CD4-positive, alpha-beta T cell treated with Interleukin-12 subunit alpha and Interleukin-12 subunit beta, for 1 hour (primary cell): Measurements from ENCODE around the gene SLAMF6.
"Not testable (repeated sequence)": the region's sequence is repeated elsewhere in the genome, so short reads cannot be mapped to it uniquely, and the experiment has no call there.

Experiments used
- DNase-seq: peaks from one replicate; pipeline ENCODE4 v3.0.0-alpha.2; 2020

The SLAMF6 gene

GRCh38 chr1:160500321-160500990 lies 22.6 kb downstream of the SLAMF6 start:
- no peak for DNase-seq

GRCh38 chr1:160499631-160500030 lies 23.4 kb downstream of the SLAMF6 start:
- DNase-seq = no peak

DNA sequence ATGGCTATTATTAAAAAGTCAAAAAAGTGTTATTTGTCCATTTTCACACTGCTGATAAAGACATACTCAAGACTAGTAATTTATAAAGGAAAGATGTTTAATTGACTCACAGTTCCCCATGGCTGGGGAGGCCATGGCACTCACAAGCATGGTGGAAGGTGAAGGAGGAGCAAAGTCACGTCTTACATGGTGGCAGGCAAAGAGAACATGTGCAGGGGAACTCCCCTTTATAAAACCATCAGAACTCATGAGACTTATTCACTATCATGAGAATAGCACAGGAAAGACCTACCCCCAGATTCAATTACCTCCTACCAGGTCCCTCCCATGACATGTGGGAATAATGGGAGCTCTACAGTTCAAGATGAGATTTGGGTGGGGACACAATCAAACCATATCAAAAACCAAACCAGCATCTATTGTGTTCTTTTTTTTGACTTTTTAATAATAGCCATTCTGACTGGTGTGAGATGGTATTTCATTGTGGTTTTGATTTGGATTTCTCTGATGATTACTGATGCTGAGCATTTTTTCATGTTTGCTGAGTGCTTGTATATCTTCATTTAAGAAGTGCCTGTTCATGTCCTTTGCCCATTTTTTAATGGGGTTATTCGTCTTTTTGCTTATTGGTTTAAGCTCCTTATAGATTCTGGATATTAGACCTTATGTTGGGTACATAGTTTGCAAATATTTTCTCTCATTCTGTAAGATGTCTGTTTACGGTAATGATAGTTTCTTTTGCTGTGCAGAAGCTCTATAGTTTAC lies 24.6 kb downstream of the SLAMF6 start:
- not testable (repeated sequence) for DNase-seq

DNA sequence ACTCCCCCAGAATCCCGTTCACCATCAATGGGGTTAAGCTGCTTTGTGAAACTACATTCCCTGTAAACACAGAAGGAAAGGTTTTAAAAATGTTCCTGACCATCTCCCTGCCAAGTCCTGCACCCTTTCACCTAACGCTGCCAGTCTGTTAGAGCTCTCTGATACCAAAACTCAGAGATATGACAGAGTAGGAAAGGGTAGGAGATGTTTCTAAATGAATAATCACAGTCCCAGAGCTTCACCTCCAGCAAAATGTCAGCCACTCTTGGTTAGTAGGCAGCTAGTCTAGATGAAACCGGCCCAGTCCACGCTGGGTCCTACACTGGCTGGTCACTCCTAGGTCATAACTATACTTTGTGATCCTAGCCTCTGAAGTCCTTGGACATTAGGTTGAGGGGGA lies 26.7 kb downstream of the SLAMF6 start:
- DNase-seq = no peak

GRCh38 chr1:160494620-160495019 lies 28.4 kb downstream of the SLAMF6 start:
- peak; percentile 11 for DNase-seq

GRCh38 chr1:160492617-160493016 lies 30.4 kb downstream of the SLAMF6 start:
- no peak for DNase-seq

DNA sequence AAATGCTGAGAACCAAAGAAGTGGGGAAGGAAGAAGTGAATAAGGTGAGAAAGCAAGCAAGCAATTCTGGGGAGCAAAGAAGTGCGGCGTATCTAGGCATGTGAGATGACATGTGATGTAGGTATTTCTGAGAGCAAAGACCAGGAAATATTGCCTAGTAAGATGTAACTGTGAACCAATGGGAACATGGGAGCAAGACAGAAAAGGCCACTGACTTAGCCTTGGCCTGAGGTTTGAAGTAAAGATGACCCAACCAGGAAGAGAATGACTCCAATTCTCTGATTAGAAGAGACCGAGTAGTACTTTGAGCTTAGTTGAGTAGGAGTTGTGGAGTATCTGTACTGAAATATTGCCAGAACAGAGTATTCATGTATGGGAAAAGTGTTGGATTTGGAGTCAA lies 31.1 kb downstream of the SLAMF6 start:
- DNase-seq = no peak

- DNase-seq = no peak
These were observed 32.0 kb downstream of the SLAMF6 start for GRCh38 chr1:160491017-160491416.

DNA sequence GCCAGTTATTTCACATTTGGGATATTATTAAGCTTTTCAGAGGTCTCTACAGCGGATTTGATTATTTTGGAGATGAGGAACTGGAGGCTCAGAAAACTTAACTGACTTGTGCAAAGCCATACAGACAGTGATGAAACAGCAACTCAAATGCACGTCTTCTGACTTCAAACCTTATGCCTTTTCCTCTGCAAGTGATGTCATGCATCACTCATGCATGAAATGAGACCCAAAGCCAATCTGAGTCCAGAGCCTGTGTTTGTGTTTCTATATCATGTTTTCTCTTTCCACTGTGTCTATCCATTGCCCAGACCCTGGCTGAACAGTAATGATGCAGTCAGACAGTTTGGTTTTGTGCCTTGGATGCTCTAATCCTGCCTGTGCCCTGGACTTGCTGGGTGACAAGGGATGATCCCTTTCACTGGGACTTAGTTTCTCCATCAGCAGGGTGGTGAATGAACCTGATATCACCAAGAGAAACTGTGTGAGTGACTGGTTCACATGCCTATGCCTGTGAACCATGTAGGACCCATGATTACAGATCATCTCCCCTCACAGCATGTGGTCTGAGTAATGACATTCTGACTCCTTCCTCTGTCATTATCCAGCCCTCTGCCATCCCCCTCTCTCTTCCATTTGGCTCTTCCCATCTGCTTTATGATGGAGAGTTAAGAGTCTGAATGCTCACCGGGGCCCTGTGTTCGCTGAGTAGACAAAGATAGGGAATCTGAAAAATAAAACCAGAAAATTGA lies 33.4 kb downstream of the SLAMF6 start:
- no peak for DNase-seq

- DNase-seq = no peak
These were observed 34.6 kb downstream of the SLAMF6 start for GRCh38 chr1:160488347-160489058.

DNA sequence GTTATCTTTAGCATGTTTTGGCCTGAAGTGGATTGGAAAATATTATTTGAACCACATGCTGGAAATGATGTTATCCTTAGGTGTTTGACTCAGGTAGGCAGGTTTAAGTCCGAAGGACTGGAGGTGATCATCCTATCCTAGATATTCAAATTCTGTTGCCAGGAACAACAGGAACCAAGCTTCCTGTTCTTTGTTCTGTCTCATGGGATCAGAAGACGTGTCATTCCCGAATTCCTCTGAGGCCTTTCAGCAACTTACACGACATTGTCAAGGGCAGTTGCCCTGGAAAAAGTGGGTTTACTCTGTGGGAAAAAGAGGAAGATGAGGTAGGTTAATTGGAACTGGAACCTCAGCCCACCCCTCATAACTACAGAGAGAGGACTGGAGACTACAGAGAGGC lies 36.6 kb downstream of the SLAMF6 start:
- no peak for DNase-seq

DNA sequence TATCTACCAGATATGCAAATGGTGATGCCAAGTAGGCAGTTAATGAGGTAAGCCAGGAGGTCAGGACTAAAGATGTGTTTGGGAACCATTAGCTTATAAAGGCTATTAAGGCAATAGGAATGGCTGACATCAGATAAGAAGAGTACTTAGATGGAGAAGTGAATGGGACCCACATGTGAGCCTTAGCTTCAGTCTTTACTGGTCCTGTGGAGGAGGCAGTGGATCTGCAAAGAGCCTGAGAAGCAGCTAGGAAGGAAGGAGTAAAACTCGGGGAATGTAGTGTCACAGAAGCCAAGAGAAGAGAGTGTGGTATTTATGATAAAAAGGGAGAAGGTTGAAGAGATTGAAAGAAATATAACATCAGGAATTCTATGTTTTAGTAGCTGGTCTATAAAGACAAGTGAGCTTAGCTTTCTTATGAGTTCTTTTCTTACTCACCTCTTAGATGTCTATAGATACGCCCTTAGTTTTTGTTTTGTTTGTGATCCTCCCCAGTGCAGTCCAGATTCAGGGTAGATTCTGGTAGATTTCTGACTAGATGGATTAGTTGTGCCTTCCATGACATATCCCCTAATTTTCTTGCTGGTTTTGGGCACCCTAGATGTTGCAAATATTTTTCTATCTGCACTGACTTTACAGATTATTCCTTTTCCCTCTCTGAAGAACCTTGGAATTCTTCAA lies 39.4 kb downstream of the SLAMF6 start:
- no peak for DNase-seq

DNA sequence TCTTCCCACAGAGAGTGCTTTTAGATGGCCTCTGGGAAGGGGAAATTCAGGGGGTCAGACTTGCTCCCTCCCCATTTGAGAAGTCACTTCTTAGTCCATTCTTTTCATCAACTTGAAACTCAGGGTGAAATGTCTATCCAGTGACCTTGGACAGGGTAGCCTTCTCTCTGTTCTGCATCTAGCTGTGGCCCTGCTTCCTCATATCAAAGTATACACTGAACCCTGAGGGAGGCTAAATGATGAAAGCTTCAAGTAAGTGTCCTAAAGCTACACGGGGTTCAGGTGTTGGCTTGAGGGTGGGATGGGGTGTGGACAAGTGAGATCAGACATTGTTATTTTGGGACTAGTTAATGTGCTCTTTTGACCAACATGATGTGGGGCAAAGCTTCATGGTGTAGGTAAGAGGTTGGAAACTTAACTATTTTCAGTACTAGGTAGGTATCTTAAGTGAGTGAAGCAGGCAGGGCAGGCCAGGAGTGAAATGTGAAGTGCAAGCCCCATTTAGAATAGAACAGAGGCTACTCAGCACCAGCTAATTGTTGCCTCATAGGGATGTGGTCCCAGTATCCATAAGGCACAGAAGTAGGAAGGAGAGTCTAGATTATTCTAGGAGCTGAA lies 41.0 kb downstream of the SLAMF6 start:
- DNase-seq = no peak

- peak; percentile 35 for DNase-seq
These were observed 42.3 kb downstream of the SLAMF6 start for GRCh38 chr1:160480781-160481180.

GRCh38 chr1:160479091-160479490 lies 44.0 kb downstream of the SLAMF6 start:
- DNase-seq = not testable (repeated sequence)

GRCh38 chr1:160474392-160475242 lies 48.4 kb downstream of the SLAMF6 start:
- no peak for DNase-seq

DNA sequence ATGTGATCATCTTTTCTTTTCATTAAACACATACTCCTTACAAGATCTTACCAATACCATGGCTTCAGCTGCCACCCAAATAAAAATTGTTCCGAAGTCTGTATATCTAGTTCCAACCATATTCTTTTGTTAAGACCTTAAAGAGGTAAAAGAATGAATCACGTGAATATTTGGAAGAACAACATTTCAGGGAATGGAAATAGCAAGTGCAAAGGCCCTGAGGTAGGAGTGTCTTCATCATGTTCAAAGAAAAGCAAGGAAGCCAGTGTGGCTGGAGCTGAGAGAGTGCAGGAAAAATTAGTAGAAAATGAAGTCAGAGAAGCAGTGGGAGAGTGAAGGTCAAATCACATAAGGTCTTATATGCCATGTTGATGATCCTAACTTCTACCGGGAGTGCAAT lies 50.9 kb downstream of the SLAMF6 start:
- DNase-seq = no peak

DNA sequence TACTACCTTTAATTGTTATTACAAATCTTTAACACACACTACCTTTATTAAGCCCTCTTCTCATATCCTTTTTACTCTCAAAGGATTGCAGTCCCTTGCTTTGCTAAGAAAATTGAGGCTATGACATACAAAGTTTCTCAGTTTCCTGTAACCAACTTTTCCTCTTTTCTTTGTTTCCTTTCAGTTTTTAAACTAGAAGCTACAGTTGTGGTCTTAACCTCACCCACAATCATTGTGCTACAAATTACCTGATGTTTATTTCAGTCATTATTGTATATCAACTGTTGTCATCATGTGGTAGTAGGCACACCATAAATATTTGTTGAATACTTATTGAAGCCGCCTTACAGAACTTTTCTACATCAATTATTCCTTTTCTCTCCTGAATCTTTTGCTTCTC lies 51.8 kb downstream of the SLAMF6 start:
- DNase-seq = peak; percentile 17

- no peak for DNase-seq
These were observed 55.5 kb downstream of the SLAMF6 start for GRCh38 chr1:160467576-160467975.

DNA sequence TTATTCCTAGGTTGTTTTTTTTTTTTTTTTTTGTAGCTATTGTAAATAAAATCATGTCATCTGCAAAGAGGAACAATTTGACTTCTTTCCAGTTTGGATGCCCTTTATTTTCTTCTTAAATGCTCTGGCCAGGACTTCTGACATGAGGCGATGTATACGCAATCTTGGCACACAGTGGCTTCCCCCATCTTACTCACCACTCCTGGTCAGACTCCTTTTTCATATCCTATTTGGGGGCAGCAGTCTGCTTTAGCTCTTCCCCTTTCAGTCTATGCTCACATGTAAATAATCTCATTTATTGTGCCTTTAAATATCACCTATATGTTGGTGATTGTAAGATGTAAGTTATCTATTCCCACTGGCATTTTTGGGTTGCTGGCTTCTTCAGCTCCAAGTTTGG lies 56.1 kb downstream of the SLAMF6 start:
- no peak for DNase-seq

- DNase-seq = no peak
These were observed 57.9 kb downstream of the SLAMF6 start for GRCh38 chr1:160465123-160465522.
